Endothelial cell of hepatic sinusoid (primary cell): ENCODE data around the gene ZNF189.

Experiments
- in situ Hi-C: cut with HindIII; loops from 2 replicates; pipeline ENCODE4 v1.10.0; 2017; ENCODE audit warnings: low sequenced_read_pairs

ZNF189 gene

DNA sequence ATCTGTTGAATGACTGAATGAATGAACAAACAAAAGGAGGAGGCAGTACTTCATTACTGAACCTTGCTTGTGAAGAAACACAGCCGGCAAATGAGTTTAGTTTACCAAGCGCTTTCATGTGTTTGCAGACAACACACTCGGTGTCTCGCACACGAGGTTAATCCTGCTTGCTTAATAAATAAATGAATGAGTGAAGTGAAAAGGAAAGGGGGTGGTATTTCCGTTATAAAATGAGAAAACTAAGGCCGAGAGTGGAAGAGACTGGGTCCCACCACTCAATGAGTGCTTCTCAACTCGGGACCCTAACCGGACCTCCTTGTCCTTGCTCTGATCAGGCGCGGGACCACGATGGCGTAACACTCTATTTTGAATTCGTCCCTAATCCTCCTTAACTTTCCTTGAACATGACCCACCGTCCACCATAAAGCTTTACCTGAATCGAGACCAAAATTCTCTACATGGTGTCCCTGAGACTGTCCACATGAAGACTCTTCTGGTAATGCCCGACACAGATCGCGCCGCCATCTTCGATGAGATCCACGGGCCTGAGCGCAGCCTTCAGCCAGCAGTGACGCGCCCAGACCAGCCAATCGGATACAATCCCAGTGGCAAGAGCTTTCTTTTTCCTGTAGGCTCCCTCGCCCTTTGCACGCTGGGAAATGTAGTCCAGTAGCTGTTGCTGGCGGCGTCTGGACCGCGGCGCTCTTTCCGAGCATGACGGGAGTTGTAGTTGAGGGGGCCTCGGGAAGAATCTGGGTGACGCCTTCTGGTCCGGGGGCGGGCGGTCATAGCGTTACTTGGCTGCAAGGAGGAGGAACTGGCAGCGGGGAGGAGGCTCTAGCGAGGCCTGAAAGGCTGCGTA is at the start of gene ZNF189, which contains the start of gene MRPL50:
Gene ZNF189 (plus strand): TSS at position 784 of the 862 bp plus-strand sequence. CDS start 306 bp downstream, outside the sequence.
Gene MRPL50 (minus strand): TSS at position 551 of the 862 bp plus-strand sequence. CDS start 26 bp downstream, at position 525.
- in situ Hi-C loops: no loop called here

DNA sequence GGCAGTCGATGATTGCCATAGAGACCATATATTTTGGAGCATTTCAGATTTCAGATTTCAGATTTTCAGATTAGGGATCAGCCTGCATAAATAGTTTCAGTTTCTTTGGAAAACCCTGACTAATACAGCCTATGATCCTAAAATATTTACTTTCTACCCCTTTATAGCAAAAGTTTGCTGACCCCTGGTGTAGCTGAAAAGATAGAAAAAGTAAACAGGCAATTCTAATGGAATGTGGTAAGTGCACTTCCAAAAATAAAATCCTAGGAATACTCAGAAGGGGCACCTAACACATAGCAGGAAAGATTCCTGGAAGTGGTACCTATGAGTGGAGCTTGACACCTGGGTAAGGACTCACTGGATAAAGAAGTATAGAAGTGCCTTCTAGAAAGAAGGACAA is 48.4 kb upstream of the ZNF189 start:
- in situ Hi-C loops: no loop called here

DNA sequence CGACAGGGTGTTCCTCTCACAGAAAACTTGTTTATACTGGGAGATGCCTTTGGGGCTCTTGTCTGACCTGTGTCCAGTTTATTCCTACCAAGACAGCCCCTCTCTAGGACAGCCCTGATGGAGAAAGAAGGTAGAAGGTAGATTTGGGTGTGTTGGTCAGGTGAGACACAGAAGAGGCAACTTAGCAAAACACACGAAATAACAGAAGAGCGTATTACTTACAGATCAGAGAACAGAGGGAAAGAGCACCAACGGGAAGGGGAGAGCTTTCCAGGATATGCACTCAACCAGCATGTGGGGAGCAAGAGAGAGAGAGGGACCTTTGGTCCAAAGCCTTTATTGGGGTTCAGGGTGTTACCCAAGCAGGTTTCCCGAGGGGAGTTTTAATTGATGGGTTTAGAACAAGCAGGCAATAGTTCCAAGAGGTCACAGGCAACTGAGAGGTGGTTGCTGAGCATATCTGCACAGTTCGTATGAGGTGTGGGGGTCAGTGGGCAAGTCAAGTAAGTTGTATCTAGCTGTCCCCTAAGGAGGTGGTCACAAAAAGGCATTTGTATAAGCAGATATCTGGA is 45.7 kb upstream of the ZNF189 start:
- in situ Hi-C loops: no loop called here

DNA sequence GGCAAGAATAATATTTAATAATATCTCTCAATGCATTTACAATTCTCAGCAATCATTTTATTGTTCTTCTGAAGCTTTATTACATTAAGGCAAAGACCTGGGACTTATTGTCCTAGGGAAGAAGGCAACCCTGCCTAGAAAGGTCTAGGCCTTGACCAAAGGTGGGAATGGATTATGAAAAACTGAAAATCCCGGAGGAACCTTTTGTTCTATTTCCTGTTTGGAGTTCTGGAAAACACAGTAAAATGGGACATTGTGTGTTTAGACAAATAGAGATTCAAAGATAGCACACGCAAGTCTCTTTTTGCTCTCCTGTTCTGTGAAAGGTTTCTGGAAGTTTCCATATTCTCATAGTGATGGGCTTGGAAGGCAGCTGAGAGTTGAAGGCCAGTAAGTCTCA is 45.0 kb upstream of the ZNF189 start:
- in situ Hi-C loops: no loop called here

DNA sequence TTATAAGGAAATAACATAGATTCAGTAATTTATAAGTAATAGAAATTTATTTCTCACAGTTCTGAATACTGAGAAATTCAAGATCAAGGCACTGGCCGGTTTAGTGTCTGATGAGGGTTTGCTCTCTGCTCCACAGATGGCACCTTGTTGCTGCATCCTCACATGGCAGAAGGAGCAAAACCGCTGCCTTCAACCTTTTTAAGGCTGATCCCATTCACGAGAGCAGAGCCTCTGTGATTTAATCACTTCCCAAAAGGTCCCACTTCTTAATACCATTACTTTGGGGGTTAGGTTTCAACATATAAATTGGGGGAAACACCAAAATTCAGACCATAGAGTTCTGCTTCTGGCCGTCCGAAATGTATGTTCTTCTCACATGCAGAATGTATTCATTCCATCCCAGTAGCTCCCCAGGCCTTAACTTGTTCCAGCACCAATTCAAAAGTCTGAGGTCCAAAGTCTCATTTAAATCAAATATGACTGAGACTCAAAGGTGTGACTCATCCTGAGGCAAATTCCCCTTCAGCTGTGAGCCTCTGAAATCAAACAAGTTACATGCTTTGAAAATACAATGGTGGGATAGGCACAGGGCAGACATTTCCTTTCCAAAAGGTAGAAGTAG is 44.4 kb upstream of the ZNF189 start:
- in situ Hi-C loops: no loop called here

DNA sequence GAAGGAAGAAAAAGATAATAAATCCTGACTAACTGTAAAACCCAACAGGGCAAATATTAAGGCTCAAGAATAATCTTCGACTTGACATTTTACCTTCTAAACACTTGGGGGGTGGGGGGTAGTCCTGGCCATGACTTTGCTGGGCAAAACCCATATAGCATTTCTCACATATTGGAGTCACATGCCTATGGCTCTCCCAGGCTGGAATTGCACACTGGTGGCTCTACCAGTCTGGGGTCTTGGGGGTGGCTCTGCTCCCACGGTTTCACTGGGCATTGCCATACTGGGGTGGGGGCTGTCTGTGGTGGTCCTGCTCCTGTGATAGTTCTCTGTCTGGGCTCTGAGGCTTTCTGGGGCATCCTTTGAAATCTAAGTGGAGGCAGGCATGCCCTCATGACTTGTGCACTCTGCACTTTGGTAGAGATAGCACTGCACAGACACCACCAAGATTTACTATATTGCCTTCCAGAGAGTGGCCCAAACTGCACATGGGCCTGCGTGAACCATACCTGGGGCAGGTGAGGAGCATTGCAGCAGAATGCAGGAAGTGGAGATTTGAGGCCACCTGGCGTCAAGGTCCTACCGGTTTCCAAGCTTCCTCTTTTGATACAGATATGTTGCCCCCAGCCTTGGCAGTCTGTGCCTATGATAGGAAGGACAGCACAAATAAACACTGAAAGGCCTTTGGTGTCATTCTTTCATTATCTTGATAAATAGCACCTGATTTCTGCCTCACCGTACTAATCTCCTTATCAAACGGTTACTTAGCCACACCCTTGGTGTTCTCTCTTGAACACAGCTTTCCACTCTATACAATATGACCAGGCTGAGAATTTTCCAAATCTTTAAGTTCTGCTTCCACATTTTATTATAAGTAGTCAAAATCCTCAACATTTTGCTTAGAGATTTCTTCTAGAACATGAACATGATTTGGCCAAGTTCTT is 43.6 kb upstream of the ZNF189 start:
- in situ Hi-C loops: no loop called here

DNA sequence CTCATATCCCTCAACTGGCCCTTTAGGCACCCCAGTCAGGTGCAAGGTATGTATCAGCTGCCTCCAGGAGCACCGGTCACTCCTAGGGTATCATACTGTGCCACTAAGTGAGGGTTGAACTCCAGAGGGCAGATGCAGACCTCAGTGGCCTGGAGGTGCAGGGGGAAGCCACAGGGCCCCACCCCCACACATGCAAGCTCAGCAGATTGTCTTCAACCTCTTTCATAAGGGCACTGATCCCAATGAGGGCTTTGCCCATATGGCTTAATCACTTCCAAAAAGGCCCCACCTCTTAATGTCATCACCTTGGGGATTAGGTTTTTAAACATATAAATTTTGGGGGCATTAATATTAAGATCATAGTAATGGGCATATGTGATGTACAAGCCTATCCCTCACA is 42.0 kb upstream of the ZNF189 start:
- in situ Hi-C loops: no loop called here

DNA sequence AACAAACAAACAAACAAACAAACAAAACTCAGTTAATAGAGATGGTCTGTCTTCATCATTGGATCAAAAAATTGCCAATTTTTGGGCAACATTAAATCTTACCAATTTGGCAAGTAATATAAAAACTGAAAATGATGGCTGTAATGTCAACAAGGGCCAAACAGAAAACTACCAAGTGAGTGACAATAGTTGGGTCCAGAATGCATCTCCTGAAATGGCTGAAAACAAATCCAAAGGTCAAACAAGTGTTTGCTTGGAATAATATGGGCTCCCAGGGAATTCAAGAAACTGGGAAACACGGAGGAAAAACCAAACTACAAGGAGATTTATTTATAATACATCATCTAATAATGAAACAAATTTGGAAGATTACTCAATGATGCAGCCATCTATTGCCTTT is 39.0 kb upstream of the ZNF189 start:
- in situ Hi-C loops: no loop called here

DNA sequence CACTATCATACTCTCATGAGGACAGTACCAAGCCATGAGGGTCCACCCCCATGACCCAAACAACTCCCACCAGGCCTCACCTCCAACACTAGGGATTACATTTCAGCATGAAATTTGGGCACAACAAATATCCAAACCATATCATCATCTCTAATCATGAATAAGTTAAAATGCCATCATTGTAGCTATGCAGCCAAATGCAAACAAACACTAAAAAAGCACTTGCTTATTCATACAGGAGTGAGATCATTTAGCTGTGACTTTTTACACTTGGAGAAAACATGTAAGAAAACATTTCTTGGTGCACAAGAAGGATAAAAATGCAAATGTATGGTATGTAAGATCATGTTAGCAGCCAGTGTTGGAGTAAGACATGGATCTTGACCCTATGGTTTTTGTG is 38.0 kb upstream of the ZNF189 start:
- in situ Hi-C loops: no loop called here

DNA sequence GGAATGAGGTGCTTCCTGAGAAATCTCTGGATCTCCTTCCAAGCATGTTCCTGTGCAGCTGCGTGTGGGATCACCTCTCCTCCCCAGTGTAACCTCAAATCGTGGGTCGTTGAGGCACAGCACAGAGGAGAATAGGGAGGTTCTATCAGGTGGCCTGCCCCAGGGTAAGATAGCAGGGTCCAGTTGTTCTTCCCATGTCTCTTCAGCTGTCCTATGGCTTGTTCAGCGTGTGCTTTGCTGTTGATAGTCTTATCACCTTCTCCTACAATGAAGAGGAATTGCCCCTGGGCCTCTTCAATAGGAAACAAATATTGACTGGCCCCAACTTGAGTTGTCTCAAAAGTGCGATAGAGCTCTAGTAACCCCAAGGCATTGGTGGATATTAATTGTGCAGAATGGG is 36.2 kb upstream of the ZNF189 start:
- in situ Hi-C loops: no loop called here

DNA sequence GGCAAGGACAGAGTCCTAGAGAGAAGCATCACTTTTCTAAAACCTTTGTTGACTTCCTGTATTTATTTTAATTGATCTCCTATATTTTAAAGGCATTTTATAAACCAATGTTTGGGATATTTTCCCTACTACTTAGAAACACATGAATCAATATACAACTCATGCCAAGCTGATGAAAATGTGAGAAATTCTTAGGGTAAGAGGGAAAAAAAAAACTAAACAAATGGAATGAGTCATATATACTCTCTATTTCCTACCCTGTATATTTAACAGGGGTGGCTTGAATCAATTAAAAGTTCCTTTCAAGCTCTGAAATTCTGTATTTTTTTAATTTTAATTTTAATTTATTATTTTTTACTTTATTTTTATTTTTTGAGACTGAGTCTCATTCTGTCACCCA is 33.5 kb upstream of the ZNF189 start:
- in situ Hi-C loops: no loop called here

DNA sequence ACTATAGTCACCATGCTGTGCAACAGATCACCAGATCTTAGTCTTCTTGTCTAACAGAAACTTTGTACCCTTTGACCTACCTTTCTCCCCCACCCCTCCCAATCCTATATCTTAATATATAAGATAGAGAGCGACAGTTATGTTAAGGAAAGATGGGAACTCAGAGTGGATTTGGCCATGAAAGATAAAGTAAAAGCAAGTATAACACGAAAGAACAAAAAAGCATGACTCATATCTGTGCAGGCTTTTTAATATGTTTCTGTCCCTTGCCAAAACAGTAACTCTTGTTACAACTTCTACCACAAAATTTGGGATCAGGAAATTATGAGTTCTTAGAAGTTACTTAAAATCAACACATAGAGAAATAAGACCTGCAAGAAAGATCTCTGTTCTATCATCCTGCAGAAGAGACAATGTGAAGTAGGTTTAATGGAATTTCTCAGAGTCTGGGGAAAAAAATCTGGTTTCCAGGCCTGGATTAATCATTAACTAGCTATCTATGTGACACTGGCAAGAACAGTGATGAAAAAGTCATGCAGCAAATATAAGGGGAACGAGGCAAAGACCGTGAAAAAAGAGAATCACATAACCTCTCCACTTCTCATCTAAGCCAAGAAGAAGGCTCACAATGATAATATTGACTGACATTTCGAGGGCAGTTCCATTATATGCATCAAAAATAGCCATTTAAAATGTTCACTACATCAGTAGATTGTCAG is 32.5 kb upstream of the ZNF189 start:
- in situ Hi-C loops: no loop called here

DNA sequence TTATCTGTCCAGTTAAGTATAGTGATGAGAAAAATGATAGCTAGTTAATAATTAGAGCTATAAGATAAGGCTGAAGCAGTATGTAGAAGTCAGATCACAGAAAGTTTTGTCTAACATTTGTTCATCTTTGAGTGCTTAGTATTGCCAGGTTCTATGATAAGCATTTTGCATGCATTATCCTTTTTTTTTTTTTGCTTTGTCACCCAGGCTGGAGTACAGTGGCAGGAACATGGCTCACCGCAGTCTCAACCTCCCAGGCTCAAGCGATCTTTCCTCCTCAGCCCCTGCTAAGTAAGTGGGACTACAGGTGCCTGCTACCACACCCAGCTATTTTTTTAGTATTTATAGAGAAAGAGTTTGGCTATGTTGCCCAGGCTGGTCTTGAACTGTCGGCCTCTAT is 31.3 kb upstream of the ZNF189 start:
- in situ Hi-C loops: no loop called here

DNA sequence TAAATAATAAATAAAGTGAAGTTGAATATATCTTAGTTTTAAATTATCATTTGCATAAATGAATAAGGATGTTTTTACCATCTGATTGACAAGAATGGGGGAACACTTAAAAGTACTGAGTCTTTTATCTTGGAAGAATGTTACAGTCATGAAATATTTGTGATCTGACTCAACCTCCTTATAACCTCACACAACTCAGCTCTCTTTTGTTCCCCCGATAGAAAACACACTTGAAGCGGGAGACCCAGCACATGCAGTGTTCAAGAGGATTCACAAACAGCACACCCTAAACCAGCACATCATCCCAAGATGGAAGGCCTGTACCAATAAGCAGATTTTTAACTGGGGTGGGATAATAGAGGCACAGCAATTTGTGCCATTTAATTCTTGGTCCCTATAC is 29.4 kb upstream of the ZNF189 start:
- in situ Hi-C loops: no loop called here

DNA sequence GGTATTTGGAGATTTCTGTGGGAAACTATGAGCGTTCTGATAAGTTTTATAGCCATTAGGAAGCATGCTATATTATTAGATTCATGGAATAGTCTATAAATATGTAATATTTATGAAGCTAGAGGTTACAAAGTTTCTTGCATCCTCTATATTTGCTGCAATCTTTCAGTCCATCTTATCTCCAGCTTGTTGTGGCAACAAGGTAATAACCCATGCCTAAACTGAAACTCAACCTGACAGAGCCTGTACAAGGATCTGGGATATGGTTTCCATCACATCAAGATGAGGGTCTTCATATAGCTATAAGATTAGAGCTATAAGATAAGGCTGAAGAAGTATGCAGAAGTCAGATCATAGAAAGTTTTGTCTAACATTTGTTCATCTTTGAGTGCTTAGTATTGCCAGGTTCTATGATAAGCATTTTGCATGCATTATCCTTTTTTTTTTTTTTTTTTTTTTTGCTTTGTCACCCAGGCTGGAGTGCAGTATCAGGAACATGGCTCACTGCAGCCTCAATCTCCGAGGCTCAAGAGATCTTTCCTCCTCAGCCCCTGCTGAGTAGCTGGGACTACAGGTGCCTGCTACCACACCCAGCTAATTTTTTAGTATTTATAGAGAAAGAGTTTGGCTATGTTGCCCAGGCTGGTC is 28.6 kb upstream of the ZNF189 start:
- in situ Hi-C loops: no loop called here

DNA sequence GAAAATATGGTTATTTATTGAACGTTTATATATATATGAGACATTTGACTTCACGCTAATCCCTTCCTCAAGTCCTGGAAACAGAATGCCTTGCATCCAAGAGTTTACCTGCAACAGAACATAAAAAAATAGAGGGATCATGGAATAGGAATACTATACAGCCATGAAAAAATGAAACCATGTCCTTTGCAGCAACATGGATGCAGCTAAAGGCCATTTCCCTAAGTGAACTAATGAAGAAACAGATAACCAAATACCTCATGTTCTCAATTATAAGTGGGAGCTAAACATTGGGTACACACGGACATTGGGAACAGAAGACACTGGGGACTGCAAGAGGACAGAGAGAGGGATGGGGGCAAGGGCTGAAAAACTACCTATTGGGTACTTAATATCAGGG is 26.8 kb upstream of the ZNF189 start:
- in situ Hi-C loops: no loop called here

DNA sequence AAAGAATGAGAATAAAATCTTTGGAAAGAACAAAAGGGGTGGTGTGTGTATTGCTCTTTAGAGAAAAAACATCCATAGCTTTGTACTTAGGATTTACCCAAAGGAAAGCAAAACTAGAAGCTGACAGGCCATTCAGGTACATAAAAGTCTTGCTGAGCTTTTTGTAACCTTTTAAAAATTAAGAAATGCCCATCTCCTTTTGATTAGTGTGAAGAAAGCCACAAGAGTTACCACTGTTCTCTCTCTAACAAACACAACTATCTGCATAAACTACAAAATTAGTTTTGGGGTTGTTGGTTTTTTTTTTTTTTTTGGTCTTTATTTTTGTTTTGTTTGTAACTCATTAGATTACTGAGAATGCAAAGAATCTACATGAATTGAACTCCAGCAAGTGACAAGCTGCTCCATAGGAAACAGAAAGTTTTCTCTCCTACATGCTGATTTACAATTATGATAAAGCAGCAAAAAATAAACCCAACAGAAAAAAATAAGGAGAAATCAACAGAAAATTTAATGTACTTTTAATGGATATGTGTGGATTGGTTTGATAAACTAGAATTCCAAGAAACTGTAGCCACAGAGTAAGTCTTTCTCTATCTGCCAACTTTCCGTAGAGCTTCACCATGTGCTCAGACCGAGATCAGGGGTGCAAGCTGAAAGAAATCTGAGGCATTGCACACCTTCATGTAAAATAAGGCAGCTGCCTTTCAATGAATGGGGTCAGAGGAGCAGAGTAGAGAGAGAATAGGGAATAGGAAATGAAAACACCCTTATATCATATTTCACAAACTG is 26.1 kb upstream of the ZNF189 start:
- in situ Hi-C loops: no loop called here

DNA sequence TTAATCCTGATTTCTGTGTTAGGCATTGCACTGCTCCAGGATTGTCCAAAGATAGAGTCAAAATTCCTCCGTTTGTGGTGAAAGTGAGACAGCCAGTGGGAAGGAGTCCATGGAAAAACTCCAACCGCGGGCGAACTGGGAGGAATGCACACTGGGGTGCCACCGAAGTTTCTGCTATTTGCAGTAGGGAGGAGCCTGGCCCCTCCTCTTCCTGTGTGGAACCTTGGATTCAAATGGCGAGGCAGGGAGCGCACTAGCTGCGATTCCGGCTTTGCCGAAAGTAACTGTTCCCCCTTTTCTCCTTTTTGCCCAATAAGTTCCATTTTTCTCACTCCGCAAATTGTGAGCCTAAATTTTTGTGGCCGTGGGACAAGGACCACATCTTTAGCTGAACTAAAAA is 23.1 kb upstream of the ZNF189 start:
- in situ Hi-C loops: no loop called here
